NCI-H2227 (cell line): Measurements from ENCODE around the gene SMARCA2.
A peak's percentile ranks its signal among the peaks of the same experiment; 100 is the strongest.
"Not testable (repeated sequence)": the region's sequence is repeated elsewhere in the genome, so short reads cannot be mapped to it uniquely, and the experiment has no call there.

Source experiments
- DNase-seq: peaks from one replicate; lab custom pipeline; 2025; ENCODE audit not compliant: unreplicated experiment; lab: John Stamatoyannopoulos, UW

The SMARCA2 gene

DNA sequence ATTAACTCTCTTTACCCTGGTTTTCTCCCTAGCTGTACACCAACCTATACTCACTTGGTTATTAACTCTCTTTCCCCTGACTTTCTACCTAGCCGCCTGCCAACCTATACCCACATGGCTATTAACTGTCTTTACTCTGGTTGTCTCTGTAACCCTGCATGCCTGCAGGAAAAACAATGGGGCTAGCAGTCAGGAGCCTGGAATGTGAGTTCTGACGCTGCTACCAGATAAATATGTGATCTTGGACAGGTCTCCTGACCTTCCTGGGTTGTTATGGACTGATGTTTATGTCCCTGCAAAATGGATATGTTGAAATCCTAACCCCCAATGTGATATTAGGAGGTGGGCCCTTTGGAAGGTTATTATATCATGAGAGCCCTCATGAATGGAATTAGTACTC, 119.2 kb downstream of the SMARCA2 start:
- no peak for DNase-seq

DNA sequence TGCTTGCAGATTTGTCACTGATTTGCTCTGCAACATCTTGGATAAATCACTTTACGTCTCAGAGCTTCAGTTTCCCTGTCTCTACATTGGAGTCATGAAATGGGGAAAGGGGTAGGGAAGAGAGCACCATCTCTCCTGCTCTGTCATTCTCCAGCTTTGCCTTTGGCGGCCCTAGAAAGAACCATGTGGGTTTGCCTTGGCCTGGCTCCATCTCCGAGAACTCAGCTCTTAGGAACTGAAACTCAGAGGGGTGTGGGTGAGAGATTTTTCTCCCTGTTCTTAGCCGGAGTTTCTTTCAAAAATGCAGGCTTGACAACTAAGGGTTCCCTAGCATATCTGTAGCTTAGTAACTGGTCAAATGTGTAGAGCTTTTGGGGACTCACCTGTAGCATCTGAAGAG, 123.5 kb downstream of the SMARCA2 start:
- no peak for DNase-seq

DNA sequence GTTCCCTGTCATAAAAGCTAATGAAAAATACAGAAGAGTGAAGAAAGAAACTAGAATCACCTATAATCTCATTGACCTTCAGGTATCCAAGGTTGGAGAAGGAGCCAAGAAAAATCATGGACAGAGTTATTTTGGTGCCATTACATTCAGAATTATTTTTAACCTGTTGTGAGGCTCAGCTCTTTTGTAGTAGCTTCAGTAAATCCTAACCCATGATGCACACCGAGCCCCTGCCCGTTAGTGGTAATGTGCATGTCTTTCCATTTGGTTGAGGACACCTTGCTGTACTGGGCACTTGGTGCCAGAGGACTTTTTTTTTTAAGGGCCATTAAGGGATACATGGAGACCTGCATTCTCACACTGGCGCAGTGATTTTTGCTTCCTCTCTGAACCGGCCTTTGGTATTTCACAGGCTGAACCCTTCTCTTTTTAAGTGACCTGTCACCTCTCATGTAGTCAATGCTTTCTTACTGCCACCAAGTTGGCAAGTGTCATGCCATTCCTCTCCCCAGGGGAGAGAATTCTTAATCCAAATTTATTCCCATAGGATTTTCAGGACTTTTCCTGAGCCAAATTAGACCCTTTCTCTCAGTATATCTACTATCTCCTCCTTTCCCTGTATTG, 125.6 kb downstream of the SMARCA2 start:
- DNase-seq = no peak

GRCh38 chr9:2142212-2142611, 127.1 kb downstream of the SMARCA2 start:
- DNase-seq = no peak

DNA sequence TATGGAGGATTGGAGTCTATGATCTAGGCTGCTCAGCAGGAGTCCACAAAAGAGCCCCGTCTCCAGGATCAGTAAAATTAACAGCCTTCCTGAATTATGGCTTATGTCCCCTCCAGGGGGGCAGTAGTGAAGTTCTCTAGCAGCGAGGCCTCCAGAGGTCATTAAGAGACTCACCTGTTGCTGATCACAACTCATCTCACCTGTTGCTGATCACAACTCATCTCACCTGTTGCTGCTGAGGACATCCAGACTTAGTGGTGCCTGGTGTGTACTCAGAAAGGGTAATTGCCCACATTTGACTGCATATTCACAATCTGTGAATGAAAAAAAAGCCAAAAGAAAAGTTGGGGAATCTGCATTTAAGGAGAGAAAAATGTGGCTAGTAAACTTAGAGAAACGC, 129.5 kb downstream of the SMARCA2 start:
- no peak for DNase-seq

DNA sequence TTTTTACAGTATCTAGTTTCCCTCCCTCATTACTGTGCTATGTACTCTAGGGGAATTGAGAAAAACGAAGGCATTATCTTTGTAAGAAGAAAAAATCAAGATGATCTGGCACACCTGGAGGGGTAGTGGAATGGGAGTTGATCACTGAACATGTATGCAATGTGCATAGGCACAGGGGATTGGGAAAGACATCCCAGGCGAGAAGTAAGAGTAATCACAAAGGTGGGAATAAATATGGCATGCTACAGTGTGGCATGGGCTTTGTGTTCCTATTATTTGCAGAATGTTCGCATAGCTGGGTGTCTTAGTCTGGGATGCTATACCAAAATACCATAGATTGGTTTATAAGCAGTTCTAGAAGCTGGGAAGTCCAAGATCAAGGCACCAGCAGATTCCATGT, 130.6 kb downstream of the SMARCA2 start:
- DNase-seq = no peak

DNA sequence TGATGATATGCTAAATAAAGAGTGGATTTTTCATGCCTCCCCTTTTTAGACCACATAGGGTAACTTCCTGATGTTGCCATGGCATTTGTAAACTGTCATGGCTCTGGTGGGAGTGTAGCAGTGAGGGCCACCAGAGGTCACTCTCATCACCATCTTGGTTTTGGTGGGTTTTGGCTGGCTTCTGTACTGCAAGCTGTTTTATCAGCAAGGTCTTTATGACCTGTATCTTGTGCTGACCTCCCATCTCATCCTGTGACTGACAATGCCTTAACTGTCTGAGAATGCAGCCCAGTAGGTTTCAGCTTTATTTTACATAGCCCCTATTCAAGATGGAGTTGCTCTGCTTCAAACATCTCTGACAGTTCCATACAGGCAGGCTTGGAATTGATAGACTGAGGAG, 131.6 kb downstream of the SMARCA2 start:
- not testable (repeated sequence) for DNase-seq

DNA sequence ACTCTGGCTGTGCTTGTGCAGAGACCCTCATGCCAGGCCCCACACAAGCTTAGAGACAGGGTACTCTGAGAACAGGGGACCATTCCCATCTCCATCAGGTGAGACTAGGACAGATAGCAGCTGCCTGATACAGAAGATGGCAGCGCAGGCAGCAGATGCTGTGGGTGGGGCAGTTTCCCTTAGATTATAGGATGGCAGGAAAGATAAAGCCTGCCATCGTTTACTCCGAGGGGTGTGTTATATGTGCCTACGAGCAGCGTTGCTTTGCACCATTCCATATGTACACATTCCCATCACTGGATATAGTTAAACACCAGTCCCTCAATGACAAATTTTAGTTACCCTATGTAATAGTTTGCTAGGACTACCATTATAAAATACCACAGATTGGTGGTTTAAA, 135.2 kb downstream of the SMARCA2 start:
- no peak for DNase-seq

GRCh38 chr9:2151171-2151570, 136.0 kb downstream of the SMARCA2 start:
- DNase-seq = no peak

GRCh38 chr9:2152966-2153629, 138.0 kb downstream of the SMARCA2 start:
- no peak for DNase-seq

DNA sequence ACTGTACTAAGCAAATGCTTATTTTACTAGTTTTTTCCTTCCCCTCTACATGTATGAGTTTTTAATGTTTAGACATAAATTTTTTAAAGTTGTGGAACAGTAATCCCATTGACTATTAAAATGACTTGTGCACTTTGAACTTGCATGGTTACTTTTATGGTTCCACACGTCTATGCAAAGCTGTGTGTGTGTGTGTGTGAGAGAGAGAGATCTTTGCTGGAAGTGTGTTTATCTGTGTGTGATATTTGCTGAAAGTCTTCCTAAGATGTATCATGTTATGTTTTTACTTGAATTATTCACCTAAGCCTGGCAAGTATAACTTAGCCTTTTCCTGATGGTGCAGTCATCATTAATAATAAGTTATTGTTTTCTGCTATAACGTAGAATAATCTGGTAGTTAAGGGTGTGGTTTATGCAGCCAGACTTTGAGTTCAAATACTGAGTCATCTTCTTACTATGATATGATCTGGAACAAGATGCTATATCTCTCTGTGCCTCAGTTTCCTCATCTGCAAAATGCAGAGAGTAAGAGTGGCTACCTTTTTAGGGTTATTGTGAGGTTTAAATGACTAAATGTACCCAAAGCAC, 138.6 kb downstream of the SMARCA2 start:
- no peak for DNase-seq

- DNase-seq = no peak
Observed at GRCh38 chr9:2154731-2155130, 139.6 kb downstream of the SMARCA2 start.

DNA sequence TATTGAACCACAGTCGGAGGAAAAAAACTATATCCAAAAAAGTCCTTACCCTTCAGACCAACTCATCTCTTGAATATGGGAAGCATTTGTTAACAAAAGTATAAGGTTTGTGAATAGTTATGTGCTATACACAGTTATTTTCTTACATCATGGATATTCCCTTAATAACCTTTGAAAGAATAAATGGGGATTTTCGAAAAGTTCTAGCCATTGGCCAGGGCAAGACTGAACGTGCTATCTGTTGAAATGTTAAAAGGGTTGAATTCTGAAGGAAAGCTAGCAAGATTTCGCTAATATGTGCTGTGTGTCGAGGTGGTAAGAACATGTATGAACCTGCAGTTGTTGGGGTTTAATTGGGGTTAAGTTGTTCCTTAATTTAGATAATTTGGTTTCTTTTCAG, 140.8 kb downstream of the SMARCA2 start:
- no peak for DNase-seq

GRCh38 chr9:2157277-2158110, 142.3 kb downstream of the SMARCA2 start:
- DNase-seq = peak; percentile 32

DNA sequence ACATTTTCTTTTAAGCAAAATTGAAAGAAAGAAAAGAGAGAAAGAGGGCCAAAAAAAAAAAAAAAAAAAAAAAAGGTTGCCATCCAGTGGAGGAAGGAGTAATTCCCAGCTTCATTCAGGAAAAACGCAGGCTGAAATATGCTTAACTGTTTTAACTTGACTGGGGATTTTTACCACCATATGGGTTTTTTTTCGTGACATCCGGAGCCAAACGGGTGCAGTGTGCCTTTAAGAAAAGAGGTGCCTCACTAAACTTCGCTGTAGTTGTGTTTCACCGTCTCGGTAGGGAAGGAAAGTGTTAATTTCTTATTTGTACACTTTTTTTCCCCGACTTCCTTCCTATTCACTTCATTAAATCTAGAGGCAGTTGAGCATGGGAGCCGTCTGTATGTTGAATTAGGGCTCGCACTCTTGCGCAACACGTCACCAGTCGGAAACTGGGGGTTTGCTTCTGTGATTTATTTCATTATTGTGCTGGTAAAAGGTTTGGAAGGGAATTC, 143.0 kb downstream of the SMARCA2 start:
- peak; percentile 49 for DNase-seq

DNA sequence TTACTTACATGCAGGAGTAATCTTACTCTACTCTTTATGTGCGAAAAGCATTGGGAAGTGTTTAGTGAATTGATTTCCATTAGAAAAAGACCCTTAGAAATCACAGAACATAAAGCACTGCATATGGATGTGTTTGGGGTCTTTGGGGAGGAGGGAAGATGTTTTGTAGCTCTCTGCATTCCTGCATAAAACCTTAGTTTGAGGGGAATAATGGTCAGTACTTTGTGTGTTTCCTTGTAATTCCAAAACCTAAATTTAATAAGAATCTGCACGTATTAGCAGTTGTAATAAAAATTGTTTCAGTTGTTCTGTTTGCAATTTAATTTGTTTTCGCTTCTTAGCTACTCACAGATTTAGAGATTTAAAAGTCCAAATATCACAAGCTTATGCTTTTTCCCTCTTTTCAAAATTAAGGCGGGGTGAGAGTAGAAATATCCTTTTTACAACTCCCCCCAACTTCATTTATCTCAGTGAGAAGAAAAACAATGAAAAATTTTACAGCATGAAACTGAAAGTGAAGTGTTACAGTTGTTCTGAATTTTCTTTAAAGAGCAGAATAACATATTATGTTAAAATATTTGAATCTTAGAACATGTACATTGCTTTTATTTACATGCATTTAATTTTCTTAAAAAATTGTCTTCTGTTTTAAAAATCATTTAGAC, 143.8 kb downstream of the SMARCA2 start:
- DNase-seq = no peak

- DNase-seq = peak; percentile 36
Observed at GRCh38 chr9:2159521-2160454, 144.6 kb downstream of the SMARCA2 start.

GRCh38 chr9:2161661-2162060, 146.5 kb downstream of the SMARCA2 start:
- DNase-seq = no peak

- DNase-seq = no peak
Observed at GRCh38 chr9:2163231-2163885, 148.2 kb downstream of the SMARCA2 start.
